ENCODE measurements around the gene CACFD1.
A peak's percentile ranks its signal among the peaks of the same experiment; 100 is the strongest.
"Not testable (repeated sequence)": the region's sequence is repeated elsewhere in the genome, so short reads cannot be mapped to it uniquely, and the experiment has no call there.

The CACFD1 gene

DNA sequence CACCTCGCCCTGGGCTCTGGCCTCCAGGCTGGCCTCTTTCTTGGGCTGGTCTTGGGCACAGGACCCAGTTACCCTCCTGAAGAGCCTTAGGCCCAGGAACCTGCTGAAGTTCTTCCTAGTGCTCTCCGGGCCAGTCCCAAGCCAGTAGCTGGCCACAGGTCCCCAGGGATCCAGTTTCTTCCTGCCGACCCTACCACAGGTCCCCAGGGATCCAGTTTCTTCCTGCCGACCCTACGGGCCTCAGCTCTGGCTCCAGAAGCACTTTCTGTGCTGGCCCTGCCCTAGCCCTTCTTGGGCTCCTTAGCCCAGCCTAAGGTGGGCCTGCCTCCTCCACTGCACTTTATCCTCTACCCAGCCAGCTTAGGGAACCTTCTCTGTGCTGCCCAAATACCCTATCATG, 18.2 kb upstream of the CACFD1 start:
- DNase-seq: no peak

DNA sequence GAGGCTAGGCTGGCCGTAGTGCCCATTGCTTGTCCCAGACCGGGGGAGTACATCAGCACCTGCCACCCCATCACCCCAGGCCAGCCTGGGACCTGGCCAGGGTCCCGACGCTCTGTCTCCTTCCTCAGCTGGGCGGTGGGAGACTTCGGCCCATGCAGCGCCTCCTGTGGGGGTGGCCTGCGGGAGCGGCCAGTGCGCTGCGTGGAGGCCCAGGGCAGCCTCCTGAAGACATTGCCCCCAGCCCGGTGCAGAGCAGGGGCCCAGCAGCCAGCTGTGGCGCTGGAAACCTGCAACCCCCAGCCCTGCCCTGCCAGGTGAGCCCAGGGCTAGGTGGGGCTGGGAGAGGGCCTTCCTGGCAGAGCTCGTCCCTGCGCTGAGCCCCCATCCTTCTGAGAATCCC, 16.5 kb upstream of the CACFD1 start:
- no peak for DNase-seq

DNA sequence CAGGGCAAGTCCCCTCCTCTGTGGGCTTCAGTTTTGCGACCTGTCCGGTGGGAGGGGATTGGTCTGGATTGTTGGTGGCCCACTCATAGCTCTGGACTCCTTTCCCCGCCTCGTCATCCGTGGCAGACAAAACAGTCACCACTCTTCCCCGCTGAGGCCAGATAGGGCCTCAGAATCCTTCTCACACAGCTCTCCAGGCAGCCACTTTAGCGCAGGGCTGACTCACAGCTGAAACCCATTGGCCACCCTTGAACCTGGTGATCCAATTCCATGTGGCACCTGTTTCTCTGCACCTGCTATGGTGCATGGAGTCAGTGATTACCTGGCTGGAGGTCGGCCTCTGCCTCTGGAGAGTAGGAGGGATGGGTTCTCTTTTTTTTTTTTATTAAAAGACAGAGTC, 15.8 kb upstream of the CACFD1 start:
- DNase-seq: no peak

DNA sequence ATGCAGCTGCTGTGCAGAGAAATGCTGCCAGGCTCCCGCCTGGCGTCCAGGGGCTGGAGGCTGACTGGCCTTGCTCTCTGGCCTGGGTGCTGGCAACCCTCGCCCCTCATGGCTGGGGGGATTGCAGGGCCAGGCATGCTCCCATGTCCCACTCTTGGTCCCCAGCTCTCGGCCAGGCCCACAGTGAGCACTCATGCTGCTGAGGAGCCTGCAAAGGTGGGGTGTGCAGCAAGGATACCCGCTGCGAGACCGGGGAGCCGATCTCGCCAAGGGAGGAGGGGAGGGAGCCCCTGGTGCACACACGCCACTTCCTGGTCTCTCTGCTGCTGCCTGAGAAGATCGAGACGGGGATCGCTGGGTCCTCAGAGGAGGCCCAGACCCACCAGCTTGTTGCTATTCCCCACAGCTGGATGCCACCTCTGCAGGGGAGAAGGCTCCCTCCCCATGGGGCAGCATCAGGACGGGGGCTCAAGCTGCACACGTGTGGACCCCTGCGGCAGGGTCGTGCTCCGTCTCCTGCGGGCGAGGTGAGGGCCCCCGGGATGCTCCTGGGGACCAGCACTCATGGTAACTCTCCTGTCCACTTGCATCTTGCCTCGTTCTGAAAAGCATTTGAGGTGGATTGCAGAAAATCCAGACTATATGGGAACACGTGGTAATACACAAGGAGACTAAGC, 14.3 kb upstream of the CACFD1 start:
- DNase-seq: no peak

DNA sequence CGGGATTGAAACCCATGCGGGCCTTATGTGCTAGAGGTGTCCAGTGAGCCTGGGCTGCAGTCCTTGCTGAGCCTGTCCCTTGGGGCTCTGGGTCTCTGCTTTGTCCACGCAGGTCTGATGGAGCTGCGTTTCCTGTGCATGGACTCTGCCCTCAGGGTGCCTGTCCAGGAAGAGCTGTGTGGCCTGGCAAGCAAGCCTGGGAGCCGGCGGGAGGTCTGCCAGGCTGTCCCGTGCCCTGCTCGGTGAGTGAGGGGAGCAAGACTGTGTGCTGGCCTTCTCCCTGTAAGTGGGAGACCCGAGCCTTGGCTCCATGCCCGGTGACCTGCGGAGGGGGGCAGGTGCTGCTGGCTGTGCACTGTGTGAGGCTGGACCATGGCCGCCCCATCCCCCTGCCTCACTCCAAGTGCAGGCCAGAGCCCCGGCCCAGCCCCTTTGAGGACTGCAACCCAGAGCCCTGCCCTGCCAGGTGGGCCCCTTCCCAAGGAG, 11.2 kb upstream of the CACFD1 start:
- no peak for DNase-seq

DNA sequence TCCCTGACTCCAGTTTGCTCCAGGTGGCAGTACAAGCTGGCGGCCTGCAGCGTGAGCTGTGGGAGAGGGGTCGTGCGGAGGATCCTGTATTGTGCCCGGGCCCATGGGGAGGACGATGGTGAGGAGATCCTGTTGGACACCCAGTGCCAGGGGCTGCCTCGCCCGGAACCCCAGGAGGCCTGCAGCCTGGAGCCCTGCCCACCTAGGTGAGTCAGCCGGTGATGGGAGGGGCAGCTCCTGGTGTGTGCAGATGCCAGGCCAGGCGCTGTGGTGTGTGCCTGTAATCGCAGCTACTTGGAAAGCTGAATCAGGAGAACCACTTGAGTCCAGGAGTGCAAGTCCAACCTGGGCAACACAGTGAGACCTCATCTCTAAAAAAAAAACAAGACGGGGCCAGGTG, 10.0 kb upstream of the CACFD1 start:
- no peak for DNase-seq

DNA sequence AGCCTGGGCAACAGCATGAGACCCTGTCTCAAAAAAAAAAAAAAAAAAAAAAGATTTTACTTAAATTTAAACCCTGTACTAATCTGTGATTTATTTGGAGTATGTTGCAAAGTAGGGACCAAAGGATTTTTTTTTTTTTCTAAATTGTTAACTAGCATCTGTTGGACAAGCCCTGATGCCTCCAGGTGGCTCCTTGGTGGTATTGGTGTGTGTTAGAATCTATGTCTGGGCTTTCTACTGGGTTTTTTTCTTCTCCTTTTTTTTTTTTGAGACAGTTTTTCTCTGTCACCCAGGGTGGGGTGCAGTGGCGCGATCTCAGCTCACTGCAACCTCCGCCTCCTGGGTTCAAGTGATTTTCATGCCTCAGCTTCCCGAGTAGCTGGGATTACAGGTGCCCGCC, 7.9 kb upstream of the CACFD1 start:
- DNase-seq: not testable (repeated sequence)

DNA sequence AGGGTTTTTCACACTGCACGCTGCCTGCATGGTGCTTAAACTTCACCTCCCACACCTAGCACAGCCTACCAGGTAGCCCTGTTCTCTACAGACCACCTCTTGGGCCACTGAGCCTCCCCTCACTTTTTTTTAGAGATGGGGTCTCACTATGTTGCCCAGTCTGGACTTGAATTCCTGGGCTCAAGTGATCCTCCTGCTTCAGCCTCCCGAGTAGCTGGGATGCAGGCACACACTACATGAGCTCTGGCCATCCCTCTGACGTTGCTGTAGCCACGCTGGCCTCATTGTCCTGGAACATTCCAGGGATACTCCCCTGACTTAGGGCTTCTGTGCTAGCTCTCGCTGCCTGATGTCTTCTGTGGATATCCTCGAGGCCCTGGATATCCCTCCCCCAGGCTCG, 7.2 kb upstream of the CACFD1 start:
- no peak for DNase-seq

DNA sequence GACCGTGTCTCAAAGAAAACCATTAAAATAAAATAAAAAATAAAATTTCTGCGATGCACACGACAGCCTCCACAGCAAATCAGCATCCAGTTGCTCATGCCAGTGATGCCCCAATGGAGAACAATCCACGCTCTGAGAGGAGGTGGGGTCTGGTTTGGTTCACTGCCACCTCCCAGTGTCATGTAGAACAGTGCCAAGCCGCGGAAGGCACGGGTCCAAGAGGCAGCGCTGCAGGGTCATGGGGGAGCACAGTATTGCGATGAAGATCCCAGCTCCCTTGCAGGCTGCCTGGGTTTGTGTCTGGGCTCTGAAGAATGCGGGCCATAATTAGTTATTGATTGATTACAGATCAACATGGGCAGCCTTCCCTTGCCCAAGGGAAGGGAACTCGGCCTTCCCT, 6.1 kb upstream of the CACFD1 start:
- no peak for DNase-seq

DNA sequence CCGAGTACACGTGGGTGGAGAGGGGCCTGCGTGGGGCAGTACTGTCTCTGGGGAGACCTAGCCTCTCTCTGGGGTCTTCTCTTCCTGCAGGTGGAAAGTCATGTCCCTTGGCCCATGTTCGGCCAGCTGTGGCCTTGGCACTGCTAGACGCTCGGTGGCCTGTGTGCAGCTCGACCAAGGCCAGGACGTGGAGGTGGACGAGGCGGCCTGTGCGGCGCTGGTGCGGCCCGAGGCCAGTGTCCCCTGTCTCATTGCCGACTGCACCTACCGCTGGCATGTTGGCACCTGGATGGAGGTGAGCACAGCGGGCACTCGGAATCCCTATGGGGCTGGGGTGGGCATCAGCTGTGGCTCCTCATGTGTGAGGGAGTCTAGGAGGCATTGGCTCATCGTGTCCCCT, 5.5 kb upstream of the CACFD1 start:
- no peak for DNase-seq

DNA sequence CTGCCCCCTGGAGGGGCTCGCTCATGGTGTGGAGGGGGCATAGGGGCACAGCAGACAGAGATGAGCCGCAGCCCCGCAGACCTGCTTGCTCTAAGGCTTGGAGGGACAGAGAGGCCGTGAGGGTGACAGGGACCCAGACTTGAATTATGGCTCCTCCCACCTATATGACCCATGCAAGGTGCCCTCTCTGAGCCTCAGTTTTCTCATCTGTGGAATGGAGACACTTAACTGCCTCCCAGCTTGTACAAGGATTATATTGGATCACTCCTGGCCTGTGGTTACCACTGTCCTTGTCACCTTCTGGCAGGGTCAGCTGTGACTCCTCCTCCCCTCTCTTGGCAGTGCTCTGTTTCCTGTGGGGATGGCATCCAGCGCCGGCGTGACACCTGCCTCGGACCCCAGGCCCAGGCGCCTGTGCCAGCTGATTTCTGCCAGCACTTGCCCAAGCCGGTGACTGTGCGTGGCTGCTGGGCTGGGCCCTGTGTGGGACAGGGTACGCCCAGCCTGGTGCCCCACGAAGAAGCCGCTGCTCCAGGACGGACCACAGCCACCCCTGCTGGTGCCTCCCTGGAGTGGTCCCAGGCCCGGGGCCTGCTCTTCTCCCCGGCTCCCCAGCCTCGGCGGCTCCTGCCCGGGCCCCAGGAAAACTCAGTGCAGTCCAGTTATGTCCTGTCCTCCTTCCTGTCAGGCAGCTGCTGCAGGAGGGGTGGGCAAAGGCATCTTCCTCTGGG, 4.7 kb upstream of the CACFD1 start:
- no peak for DNase-seq

DNA sequence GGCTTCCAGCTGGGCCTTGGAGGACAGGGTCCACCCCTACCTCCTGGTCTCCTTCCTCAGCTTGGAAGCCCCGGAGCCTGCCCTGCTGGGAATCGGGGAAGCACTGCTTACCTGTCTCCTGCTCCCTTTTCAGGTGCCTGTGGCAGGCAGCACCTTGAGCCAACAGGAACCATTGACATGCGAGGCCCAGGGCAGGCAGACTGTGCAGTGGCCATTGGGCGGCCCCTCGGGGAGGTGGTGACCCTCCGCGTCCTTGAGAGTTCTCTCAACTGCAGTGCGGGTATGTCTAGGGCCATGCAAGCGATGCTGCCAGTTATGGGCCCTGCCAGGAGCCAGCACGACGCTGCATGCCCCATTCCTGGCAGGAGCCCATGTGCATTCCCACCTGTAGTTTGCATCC, 3.8 kb upstream of the CACFD1 start:
- DNase-seq: no peak

DNA sequence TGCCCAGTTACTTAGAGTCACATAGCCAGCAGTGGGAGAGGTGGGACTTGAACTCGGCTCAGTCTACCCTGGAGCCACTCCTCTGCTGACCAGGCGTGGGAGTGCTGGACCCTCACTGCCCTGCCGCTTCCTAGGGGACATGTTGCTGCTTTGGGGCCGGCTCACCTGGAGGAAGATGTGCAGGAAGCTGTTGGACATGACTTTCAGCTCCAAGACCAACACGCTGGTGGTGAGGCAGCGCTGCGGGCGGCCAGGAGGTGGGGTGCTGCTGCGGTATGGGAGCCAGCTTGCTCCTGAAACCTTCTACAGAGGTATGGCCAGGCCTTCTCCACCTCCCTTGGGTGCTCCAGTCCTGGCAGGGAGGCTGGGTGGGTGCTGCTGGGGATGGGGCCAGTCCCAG, 3.4 kb upstream of the CACFD1 start:
- DNase-seq: no peak

DNA sequence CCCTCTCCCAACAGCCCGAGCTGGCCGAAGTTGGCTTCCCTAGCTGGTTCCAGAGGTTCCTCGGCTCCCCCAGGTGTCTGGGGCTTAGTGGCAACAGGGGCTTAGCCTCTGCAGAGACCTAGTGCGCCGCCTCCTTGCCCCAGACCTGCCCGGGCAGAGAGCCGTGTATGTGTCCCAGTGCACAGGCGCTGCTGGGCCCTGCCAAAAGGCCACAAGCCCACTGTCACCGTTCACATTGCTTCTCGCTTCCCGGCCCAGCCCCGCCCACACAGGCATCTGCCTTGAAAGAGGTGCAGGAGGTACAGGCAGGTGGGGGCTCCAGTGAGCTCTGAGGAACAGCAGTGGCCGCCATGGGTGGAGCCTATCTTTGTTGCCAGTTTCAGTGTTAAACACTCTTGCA, 2.5 kb upstream of the CACFD1 start:
- no peak for DNase-seq

DNA sequence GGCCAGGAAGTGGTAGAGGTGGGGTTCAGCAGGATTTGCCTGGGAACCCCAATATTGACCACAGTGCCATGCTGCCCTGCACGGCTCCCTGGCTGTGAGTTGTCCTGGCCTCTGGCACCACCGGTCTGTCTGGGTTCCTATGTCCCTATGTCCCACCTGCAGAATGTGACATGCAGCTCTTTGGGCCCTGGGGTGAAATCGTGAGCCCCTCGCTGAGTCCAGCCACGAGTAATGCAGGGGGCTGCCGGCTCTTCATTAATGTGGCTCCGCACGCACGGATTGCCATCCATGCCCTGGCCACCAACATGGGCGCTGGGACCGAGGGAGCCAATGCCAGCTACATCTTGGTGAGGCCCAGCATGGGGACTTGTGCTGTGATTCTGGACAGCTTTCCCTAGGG, 2.0 kb upstream of the CACFD1 start:
- DNase-seq: no peak

DNA sequence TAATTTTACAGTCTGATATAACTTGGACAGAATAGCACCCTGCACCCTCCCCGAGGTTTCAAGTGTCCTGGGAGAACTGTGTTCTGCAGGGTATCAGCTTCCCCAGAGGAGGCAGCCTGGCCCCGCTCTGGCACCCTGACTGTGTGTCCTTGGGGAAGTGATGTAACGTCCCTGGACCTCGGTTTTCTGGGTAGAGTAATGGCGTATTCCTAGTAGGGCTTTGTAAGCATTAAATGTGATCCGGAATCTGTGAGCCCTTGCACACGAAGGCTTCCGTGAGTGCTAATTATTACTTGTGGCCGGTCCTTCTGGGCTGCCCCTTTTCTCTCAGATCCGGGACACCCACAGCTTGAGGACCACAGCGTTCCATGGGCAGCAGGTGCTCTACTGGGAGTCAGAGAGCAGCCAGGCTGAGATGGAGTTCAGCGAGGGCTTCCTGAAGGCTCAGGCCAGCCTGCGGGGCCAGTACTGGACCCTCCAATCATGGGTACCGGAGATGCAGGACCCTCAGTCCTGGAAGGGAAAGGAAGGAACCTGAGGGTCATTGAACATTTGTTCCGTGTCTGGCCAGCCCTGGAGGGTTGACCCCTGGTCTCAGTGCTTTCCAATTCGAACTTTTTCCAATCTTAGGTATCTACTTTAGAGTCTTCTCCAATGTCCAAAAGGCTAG, 1.0 kb upstream of the CACFD1 start:
- peak; percentile 63 for DNase-seq

DNA sequence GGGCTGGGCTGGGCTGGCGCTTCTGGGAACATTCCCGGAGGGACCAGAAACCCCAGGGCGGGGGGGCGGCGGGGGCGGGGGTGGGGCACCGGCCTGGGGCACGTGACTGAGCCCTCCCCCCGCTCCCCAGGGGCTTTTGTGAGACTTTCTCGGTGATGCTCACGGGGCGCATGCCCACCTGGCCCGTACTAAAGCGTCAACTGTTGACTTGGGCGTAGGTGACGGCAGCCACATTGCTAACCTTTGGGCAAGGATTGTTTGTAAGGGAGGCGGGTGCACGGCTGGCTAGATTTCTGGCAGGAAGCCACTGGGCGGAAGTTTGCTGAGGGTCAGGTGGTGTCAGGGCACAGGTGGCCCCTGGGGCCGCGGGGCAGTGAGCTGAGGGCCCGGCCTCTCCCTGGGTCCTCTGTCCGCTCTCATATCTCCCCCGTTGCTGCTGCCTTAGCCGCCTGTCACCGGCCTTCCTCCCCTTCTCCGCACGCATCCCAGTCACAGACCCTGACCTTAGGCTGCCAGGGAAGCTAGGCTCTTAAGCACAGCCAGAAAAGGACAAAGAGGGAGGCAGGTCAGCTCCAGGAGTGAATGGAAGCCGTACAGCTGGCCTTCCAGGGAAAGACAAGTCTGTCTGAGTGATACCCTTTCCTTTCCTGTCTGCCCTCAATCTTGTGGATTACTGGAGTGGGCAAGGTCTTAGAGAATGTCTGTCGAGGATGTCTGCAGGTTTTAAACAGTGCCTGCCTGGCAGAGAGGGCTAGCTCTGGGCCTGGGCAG, 812 bp downstream of the CACFD1 start:
- DNase-seq: no peak

DNA sequence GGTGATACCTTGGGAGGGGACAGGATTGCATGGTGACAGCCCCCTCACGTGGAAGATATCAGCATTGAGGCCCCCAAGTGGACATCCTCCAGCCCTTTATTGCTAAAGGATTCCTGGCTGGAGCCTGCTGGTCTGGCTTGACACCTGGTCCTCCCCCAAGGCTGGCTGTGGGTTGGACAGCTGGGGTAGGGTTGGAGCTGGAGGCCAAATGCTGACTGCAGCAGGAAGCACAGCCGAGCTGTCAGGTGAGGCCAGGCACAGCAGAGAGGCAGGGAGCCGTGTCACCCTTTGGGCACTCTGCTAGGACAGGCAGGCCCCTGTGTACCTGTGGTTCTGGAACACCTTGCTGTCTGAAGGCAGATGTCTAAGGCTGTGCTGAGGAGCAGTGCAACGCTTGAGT, 2.2 kb downstream of the CACFD1 start:
- DNase-seq: no peak

DNA sequence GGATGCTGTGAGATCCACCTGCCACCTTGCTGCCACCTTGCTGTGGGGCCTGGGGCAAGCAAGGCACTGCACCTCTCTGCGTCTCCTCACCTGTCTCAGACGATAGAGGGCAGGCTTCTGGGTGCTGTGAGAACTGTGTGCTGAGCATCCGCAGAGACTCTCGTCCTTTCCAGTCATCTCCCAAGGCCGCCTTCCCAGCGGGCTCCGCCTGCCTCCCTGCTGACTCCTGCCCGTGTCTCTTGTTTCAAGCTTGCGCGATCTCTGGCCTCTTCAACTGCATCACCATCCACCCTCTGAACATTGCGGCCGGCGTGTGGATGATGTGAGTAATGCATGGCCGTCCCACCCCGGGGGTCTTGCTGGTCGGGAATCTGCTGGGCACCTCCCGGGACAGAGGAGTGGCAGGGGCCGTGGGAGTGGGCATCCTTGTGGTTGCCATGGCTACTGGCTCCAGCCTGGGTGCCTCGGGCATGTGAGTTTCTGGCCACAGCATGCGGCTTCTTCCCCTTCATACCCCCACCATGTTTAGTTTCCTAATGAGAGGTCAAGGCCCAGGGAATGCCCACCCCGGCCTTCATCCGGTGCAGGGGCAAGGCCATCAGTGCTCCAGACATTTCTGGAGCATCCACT, 3.6 kb downstream of the CACFD1 start:
- DNase-seq: no peak

DNA sequence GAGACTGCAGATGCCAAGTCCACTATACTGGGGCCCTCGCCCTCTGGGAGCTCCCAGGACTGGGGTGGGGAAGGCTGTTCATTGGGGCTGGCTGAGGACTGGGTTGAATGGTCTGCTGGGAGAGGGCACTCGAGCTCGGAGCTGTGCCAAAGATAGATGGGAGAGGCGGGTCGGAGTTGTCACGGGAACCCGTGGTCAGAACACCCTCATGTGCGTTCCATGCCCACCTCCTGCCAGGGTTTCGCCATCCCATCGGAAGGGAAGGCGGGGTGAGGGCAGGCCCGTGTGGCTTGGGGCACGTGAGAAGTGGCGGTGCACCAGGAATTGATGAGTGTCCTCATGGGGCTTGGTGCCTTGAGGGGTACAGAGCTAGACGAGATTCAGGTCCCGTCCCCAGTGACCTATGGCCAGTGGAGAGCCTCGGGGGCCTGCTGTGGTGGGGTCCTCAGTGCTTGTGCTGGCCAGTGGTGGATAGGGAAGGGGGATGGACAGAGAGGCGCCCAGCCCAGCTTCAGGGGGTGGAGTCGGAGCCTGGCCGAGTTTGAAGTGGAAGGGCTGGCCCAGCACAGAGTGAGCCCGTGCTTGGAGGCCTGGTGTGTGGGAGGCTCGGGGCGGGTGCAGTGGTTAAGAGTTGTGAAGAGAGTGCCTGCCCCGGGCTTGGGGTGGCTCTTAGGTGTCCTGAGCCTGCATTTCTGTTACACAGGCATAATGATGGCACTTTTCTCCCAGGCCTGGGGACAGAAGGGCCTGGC, 4.3 kb downstream of the CACFD1 start:
- DNase-seq: no peak

DNA sequence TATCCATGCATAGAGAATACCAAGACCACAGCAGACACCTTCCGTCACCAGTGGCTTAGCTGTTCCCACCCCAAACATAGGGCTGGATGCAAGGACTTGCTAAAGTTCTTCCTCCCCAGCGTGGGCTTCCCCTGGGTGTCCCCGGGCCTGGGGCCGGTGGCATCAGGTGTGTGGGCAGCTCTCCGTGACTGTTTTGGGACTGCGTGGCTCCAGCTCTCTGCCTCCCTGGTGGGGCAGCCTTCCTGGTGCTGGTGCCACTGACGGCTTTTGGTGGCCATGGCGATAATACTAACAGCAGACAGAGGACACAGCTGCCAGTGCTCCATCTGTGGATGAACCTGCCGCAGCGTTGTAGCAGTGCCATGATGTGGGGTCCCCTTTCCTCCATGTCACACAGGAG, 4.9 kb downstream of the CACFD1 start:
- DNase-seq: no peak

DNA sequence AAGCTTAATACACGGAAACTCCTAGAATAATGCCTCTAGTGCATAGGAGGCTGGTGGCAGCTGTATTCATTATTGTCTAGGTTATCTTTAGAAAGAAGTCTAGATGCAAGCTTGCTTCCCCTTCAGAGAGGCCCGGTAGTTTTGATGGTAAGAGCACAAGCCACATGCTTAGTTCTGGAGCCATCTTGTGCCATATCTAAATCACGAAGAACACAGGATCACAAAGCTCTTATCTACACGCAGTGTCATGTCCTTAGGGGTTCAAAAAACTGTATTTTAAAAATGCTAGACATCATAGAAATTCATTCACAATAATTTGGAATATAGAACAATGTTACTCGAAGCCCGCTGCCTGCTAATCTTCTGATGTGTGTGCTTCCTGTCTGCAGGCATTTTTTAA, 6.2 kb downstream of the CACFD1 start:
- DNase-seq: no peak
